H1 (cell line): ENCODE measurements around the gene WDR7. TPM values are rescaled to one million over a fixed set of nuclear protein-coding genes. Genes with fewer than 3 reads are reported as not detected.

Source experiments
- CTCF ChIA-PET: fragments of 300-600 bp; sonication (Branson Sonifier 250); formaldehyde crosslinking; loops from one replicate; lab custom pipeline; 2021; ENCODE audit not compliant: partially characterized antibody; lab: Charles Lee
- POLR2A ChIA-PET: fragments of 300-600 bp; sonication (Branson Sonifier 250); formaldehyde crosslinking; loops from one replicate; lab custom pipeline; 2021; ENCODE audit warnings: inconsistent platforms; ENCODE audit not compliant: partially characterized antibody; lab: Charles Lee
- DNase-seq, 2 experiments: peaks; one replicate each; pipeline versions ENCODE4 v3.0.0 to v3.0.0-alpha.2; 2010 to 2022; ENCODE audit warnings: low spot score in 2 of 2, low read depth in 1 of 2, mixed read lengths in 1 of 2
- FAIRE-seq: peaks from 2 replicates; lab custom pipeline; 2011; peaks lifted over from hg19 to GRCh38; lab: Jason Lieb, UNC
- H2AFZ ChIP-seq: 2 replicates; pipeline ENCODE4 v1.8.1; 2012; ENCODE audit warnings: low read length, inconsistent platforms
- H2AK5ac ChIP-seq: 2 replicates; pipeline ENCODE4 v1.6.1; 2013; ENCODE audit warnings: low read depth, low read length
- H2BK120ac ChIP-seq: replicated peaks from 2 replicates; pipeline ENCODE3; 2013; ENCODE audit warnings: low read depth, low read length, inconsistent platforms
- H2BK12ac ChIP-seq: 2 replicates; pipeline ENCODE4 v1.6.1; 2013; ENCODE audit warnings: low read depth, low read length
- H2BK15ac ChIP-seq: 2 replicates; pipeline ENCODE4 v1.6.1; 2013; ENCODE audit warnings: low read length
- H2BK20ac ChIP-seq: 2 replicates; pipeline ENCODE4 v1.6.1; 2013; ENCODE audit warnings: low read length
- H2BK5ac ChIP-seq: 2 replicates; pipeline ENCODE4 v1.6.1; 2013; ENCODE audit warnings: low read depth, low read length
- H3K14ac ChIP-seq: 2 replicates; pipeline ENCODE4 v1.6.1; 2013; ENCODE audit warnings: inconsistent platforms; ENCODE audit not compliant: insufficient read length
- H3K18ac ChIP-seq: 2 replicates; pipeline ENCODE4 v1.6.1; 2013; ENCODE audit warnings: low read length; ENCODE audit errors: extremely low read depth
- H3K23ac ChIP-seq: 2 replicates; pipeline ENCODE4 v1.6.1; 2013; ENCODE audit warnings: inconsistent platforms; ENCODE audit not compliant: insufficient read length
- H3K23me2 ChIP-seq: 2 replicates; pipeline ENCODE4 v1.6.1; 2013; ENCODE audit warnings: low read depth, low read length
- H3K27ac ChIP-seq: 2 replicates; pipeline ENCODE4 v1.6.1; 2011; ENCODE audit warnings: low read depth, low read length, inconsistent platforms
- H3K27me3 ChIP-seq, 4 experiments: replicated peaks in 1 of 4; 1 replicate in 1 of 4; 2 replicates in 3 of 4; pipeline versions ENCODE4 v1.6.1 to v1.8.1; 2011 to 2013; ENCODE audit warnings: low read length in 3 of 4, mild to moderate bottlenecking in 3 of 4, inconsistent platforms in 2 of 4, mixed read lengths in 2 of 4, moderate library complexity in 1 of 4; ENCODE audit not compliant: control insufficient read depth in 3 of 4, insufficient read depth in 3 of 4; ENCODE audit errors: extremely low read depth in 1 of 4
- H3K36me3 ChIP-seq, 4 experiments: 2 replicates each; pipeline versions ENCODE4 v1.6.1 to v1.8.1; 2011 to 2013; ENCODE audit warnings: mild to moderate bottlenecking in 4 of 4, low read length in 3 of 4, moderate library complexity in 2 of 4, control low read depth in 1 of 4, inconsistent platforms in 1 of 4; ENCODE audit not compliant: insufficient read depth in 4 of 4, control insufficient read depth in 2 of 4
- H3K4ac ChIP-seq: replicated peaks from 2 replicates; pipeline ENCODE3; 2013; ENCODE audit warnings: low read length, low read depth, mixed read lengths, inconsistent platforms; ENCODE audit not compliant: insufficient read length
- H3K4me1 ChIP-seq, 4 experiments: replicated peaks in 1 of 4; 1 replicate in 1 of 4; 2 replicates in 3 of 4; pipeline versions ENCODE4 v1.6.1 to v1.8.1; 2011 to 2013; ENCODE audit warnings: low read length in 3 of 4, inconsistent platforms in 2 of 4, mixed read lengths in 1 of 4; ENCODE audit not compliant: insufficient read depth in 4 of 4, control insufficient read depth in 3 of 4
- H3K4me2 ChIP-seq, 2 experiments: 2 replicates each; pipeline versions ENCODE4 v1.6.1 to v1.8.1; 2011 to 2013; ENCODE audit warnings: low read depth in 2 of 2, low read length in 2 of 2, control low read depth in 1 of 2, inconsistent platforms in 1 of 2, mild to moderate bottlenecking in 1 of 2; ENCODE audit not compliant: insufficient read depth in 1 of 2
- H3K4me3 ChIP-seq, 4 experiments: fragments of 200-600, 300-600 bp in 1 of 4; sonication (generic), shearing (Covaris generic), sonication (Bioruptor Twin) in 1 of 4; 2 replicates each; pipeline versions ENCODE4 v1.5.1 to v1.8.1; 2011 to 2016; ENCODE audit warnings: low read length in 4 of 4, low read depth in 3 of 4, control low read depth in 2 of 4, inconsistent platforms in 2 of 4, mild to moderate bottlenecking in 2 of 4, mixed read lengths in 1 of 4, moderate library complexity in 1 of 4; ENCODE audit not compliant: insufficient read depth in 2 of 4; ENCODE audit errors: extremely low read depth in 1 of 4
- H3K56ac ChIP-seq: replicated peaks from 2 replicates; pipeline ENCODE3; 2013; ENCODE audit warnings: low read depth, mild to moderate bottlenecking, mixed read lengths, low read length, inconsistent platforms; ENCODE audit not compliant: insufficient read length
- H3K79me1 ChIP-seq: 2 replicates; pipeline ENCODE4 v1.6.1; 2013; ENCODE audit warnings: low read depth, low read length, control low read depth
- H3K79me2 ChIP-seq, 2 experiments: 2 replicates each; pipeline versions ENCODE4 v1.6.1 to v1.8.1; 2012 to 2013; ENCODE audit warnings: low read length in 2 of 2, mild to moderate bottlenecking in 2 of 2, inconsistent platforms in 1 of 2; ENCODE audit not compliant: insufficient read depth in 2 of 2, control insufficient read depth in 1 of 2
- H3K9ac ChIP-seq, 4 experiments: replicated peaks in 1 of 4; 1 replicate in 1 of 4; 2 replicates in 3 of 4; pipeline versions ENCODE4 v1.6.1 to v1.8.1; 2011 to 2013; ENCODE audit warnings: low read depth in 3 of 4, low read length in 3 of 4, control low read depth in 2 of 4, mild to moderate bottlenecking in 2 of 4, moderate library complexity in 2 of 4, inconsistent platforms in 1 of 4; ENCODE audit errors: extremely low read depth in 1 of 4
- H3K9me3 ChIP-seq, 2 experiments: 2 replicates each; pipeline versions ENCODE4 v1.6.1 to v1.8.1; 2012 to 2013; ENCODE audit warnings: mild to moderate bottlenecking in 2 of 2, moderate library complexity in 2 of 2, control low read depth in 1 of 2, inconsistent platforms in 1 of 2, low read depth in 1 of 2, low read length in 1 of 2, mixed read lengths in 1 of 2; ENCODE audit not compliant: insufficient read depth in 2 of 2
- H4K20me1 ChIP-seq, 2 experiments: replicated peaks in 1 of 2; 2 replicates each; pipeline versions ENCODE3 to v1.8.1; 2011 to 2013; ENCODE audit warnings: inconsistent platforms in 2 of 2, low read length in 2 of 2, mild to moderate bottlenecking in 1 of 2; ENCODE audit not compliant: insufficient read depth in 2 of 2, control insufficient read depth in 1 of 2
- H4K5ac ChIP-seq: 2 replicates; pipeline ENCODE4 v1.6.1; 2013; ENCODE audit warnings: low read length, low read depth, mixed read lengths, inconsistent platforms; ENCODE audit not compliant: insufficient read length
- H4K8ac ChIP-seq: 2 replicates; pipeline ENCODE4 v1.8.0; 2013; ENCODE audit warnings: mild to moderate bottlenecking, moderate library complexity, low read length, inconsistent platforms; ENCODE audit not compliant: insufficient read depth; ENCODE audit errors: extremely low read depth
- H4K91ac ChIP-seq: replicated peaks from 2 replicates; pipeline ENCODE3; 2013; ENCODE audit warnings: low read length, mixed read lengths, inconsistent platforms; ENCODE audit not compliant: insufficient read length
- CHD2 ChIP-seq: IDR thresholded peaks from 2 replicates; pipeline ENCODE4 v1.6.1; 2012; ENCODE audit warnings: low read length, improper control_type of control experiment
- CREB1 ChIP-seq: IDR thresholded peaks from 2 replicates; pipeline ENCODE4 v1.6.1; 2012; ENCODE audit warnings: inconsistent platforms
- FOSL1 ChIP-seq: IDR thresholded peaks from 2 replicates; pipeline ENCODE4 v1.6.1; 2011; ENCODE audit warnings: mild to moderate bottlenecking, low read depth, low read length, moderate library complexity; ENCODE audit not compliant: insufficient read depth
- HDAC6 ChIP-seq: IDR thresholded peaks from one replicate; pipeline ENCODE4 v1.7.1; 2012; ENCODE audit warnings: low read depth, mild to moderate bottlenecking, inconsistent platforms, low read length, moderate library complexity
- JUND ChIP-seq: IDR thresholded peaks from 2 replicates; pipeline ENCODE4 v1.6.1; 2011; ENCODE audit warnings: mild to moderate bottlenecking, improper control_type of control experiment, low read length
- KDM1A ChIP-seq: fragments of 200-600, 300-600 bp; sonication (generic); IDR thresholded peaks from 2 replicates; pipeline ENCODE4 v1.7.1; 2016; ENCODE audit warnings: mild to moderate bottlenecking, low read length, borderline replicate concordance
- KDM4A ChIP-seq: IDR thresholded peaks from one replicate; pipeline ENCODE4 v1.7.1; 2012; ENCODE audit warnings: low read depth, mild to moderate bottlenecking, moderate library complexity, low read length, inconsistent platforms; ENCODE audit not compliant: severe bottlenecking
- KDM5A ChIP-seq: fragments of 200-600 bp; IDR thresholded peaks from 2 replicates; pipeline ENCODE4 v1.7.1; 2012; ENCODE audit warnings: mild to moderate bottlenecking, low read length, inconsistent platforms, mixed read lengths
- NANOG ChIP-seq: IDR thresholded peaks from 2 replicates; pipeline ENCODE4 v1.6.1; 2011; ENCODE audit warnings: low read length, low read depth, mild to moderate bottlenecking, inconsistent platforms; ENCODE audit not compliant: insufficient read depth, poor library complexity, severe bottlenecking
- NRF1 ChIP-seq: IDR thresholded peaks from 2 replicates; pipeline ENCODE4 v1.6.1; 2011; ENCODE audit warnings: mild to moderate bottlenecking, low read depth, low read length, improper control_type of control experiment
- TAF1 ChIP-seq: IDR thresholded peaks from 2 replicates; pipeline ENCODE4 v1.6.1; 2011; ENCODE audit warnings: mild to moderate bottlenecking, low read depth, low read length
- TAF7 ChIP-seq: optimal IDR thresholded peaks from 2 replicates; pipeline ENCODE3; 2011; ENCODE audit warnings: low read depth, mild to moderate bottlenecking, inconsistent platforms, low read length, moderate library complexity, borderline replicate concordance
- ZNF274 ChIP-seq: IDR thresholded peaks from 2 replicates; pipeline ENCODE4 v1.7.0; 2012; ENCODE audit warnings: low read length, borderline replicate concordance; ENCODE audit errors: extremely low read depth
- WGBS, 2 experiments: shearing (Covaris generic) in 1 of 2; methylation state at CpG; one replicate each; pipeline versions ENCODE4 v1.1.6 to v1.1.7; 2013 to 2015; ENCODE audit warnings: low lambda C conversion rate in 2 of 2, mixed read lengths in 2 of 2, inconsistent platforms in 1 of 2, low coverage in 1 of 2, missing lambda C conversion rate in 1 of 2; ENCODE audit not compliant: insufficient replicate concordance in 2 of 2, insufficient coverage in 1 of 2, insufficient read length in 1 of 2; ENCODE audit errors: extremely low coverage in 1 of 2, missing lambda C conversion rate in 1 of 2; 5-methylcytosine and 5-hydroxymethylcytosine counted together
- polyA plus RNA-seq, 7 experiments: library from polyadenylated mRNA; depleted of rRNA in 3 of 7; stranded (reverse) in 5 of 7; unstranded in 2 of 7; fragments of >200 nt in 5 of 7; fragments of 200-250 nt in 2 of 7; gene quantifications; 1 replicate in 5 of 7; 2 replicates in 1 of 7; 4 replicates in 1 of 7; pipeline versions ENCODE4 v1.2.1 to v1.2.3, GENCODE V29; 2011 to 2013; ENCODE audit warnings: missing spikeins in 2 of 7, mixed read lengths in 2 of 7
- total RNA-seq: library from RNA; stranded (reverse); fragmentation: NEBNext Ultra II Directional; extraction: Animal tissue kit (Norgen Biotek cat#: 25700); gene quantifications from 2 replicates; pipeline ENCODE4 v1.2.1, GENCODE V29; 2021

Gene WDR7
- total and polyA plus RNA-seq, 2 of the 8 experiments (the other 6 are each of a cell fraction or from before 2014, with no cell fraction given) = 5.5 to 15.2 TPM

- Histone ChIP-seq H3K36me3 (no peaks in the 10 kb centered on the region), H3K79me2 (no peaks in the 10 kb centered on the region), H2BK15ac (no peak overlapping the region), H3K56ac (no peak overlapping the region), H3K23ac (no peak overlapping the region), H2BK12ac (no peak overlapping the region), H2BK5ac (no peak overlapping the region), H3K18ac (no peak overlapping the region), H3K4ac (no peak overlapping the region), H4K5ac (no peak overlapping the region), H4K8ac (no peak overlapping the region), H3K79me1 (peaks cover 2% of the 10 kb centered on the region; the same call in 1 of the 2 replicates), H2AK5ac (no peak overlapping the region), H3K23me2 (peaks cover 3% of the 10 kb centered on the region; the same call in 1 of the 2 replicates), H2BK120ac (no peak overlapping the region), H3K4me2 (no peak overlapping the region; a peak in 1 of 4 replicates), H3K27ac (no peak overlapping the region), H3K4me1 (peaks cover 4 to 23% (median 9%) of the 10 kb centered on the region in 4 experiments; a peak in 5 of 7 replicates), H3K9ac (no peak overlapping the region), H3K4me3 (no peak overlapping the region), H4K20me1 (no peaks in the 10 kb centered on the region), H3K27me3 (no peaks in the 10 kb centered on the region), H4K91ac (no peak overlapping the region), H2BK20ac (no peak overlapping the region), H2AFZ (no peak overlapping the region), H3K9me3 (no peaks in the 10 kb centered on the region), H3K14ac (no peak overlapping the region)
- TF ChIP-seq NRF1 (no peak), CHD2 (no peak), HDAC6 (no peak), CREB1 (no peak), KDM1A (no peak), ZNF274 (no peak), NANOG (no peak), TAF1 (no peak), FOSL1 (no peak), JUND (no peak), TAF7 (no peak), KDM4A (no peak), KDM5A (no peak)
- FAIRE-seq = no peak
- no peak for DNase-seq
- ChIA-PET POLR2A (no interaction called here), CTCF (interaction anchor here (1.0 kb wide), 1 partner anchor 13 kb away, joined by 4 read pairs; no protein-coding TSS in a partner anchor)
- WGBS, 2 experiments = 93% methylated on average over 9 of the region's 9 CpGs; no CpG with 5 or more reads in 1 of the 2 experiments
Observed at GRCh38 chr18:57073501-57074187, 422.5 kb downstream of the WDR7 start.
